HEK293 (cell line): Measurements from ENCODE around the gene MYO15B.
A peak's percentile ranks its signal among the peaks of the same experiment; 100 is the strongest.

Experiments used
- BCL11B ChIP-seq: fragments of 450-650 bp; formaldehyde crosslinking; IDR thresholded peaks from 2 replicates; pipeline ENCODE4 v1.5.1; 2016; ENCODE audit warnings: low read depth, missing biosample characterization, missing genetic modification characterization
- FEZF1 ChIP-seq: fragments of 450-650 bp; formaldehyde crosslinking; IDR thresholded peaks from 2 replicates; pipeline ENCODE4 v1.5.1; 2016; ENCODE audit warnings: missing biosample characterization, missing genetic modification characterization
- GLI4 ChIP-seq: fragments of 450-650 bp; formaldehyde crosslinking; IDR thresholded peaks from 2 replicates; pipeline ENCODE4 v1.5.1; 2016; ENCODE audit warnings: missing biosample characterization, missing genetic modification characterization
- GLIS1 ChIP-seq: fragments of 450-650 bp; formaldehyde crosslinking; IDR thresholded peaks from 2 replicates; pipeline ENCODE4 v1.5.1; 2016; ENCODE audit warnings: missing biosample characterization, missing genetic modification characterization
- HIC1 ChIP-seq: fragments of 450-650 bp; formaldehyde crosslinking; IDR thresholded peaks from 2 replicates; pipeline ENCODE4 v1.5.1; 2016; ENCODE audit warnings: missing biosample characterization, missing genetic modification characterization
- HOXA7 ChIP-seq: sonication (generic); formaldehyde crosslinking; IDR thresholded peaks from 2 replicates; pipeline ENCODE4 v1.8.1; 2022; ENCODE audit warnings: missing genetic modification reagents, borderline replicate concordance
- KLF1 ChIP-seq: fragments of 450-650 bp; formaldehyde crosslinking; IDR thresholded peaks from 2 replicates; pipeline ENCODE4 v1.5.1; 2016; ENCODE audit warnings: missing biosample characterization, missing genetic modification characterization
- MYNN ChIP-seq: fragments of 450-650 bp; formaldehyde crosslinking; IDR thresholded peaks from 2 replicates; pipeline ENCODE4 v1.5.1; 2016; ENCODE audit warnings: missing biosample characterization, missing genetic modification characterization, borderline replicate concordance
- REPIN1 ChIP-seq: fragments of 450-650 bp; formaldehyde crosslinking; IDR thresholded peaks from 2 replicates; pipeline ENCODE4 v1.5.1; 2017; ENCODE audit warnings: missing biosample characterization, missing genetic modification characterization, low read depth
- ZBTB48 ChIP-seq: fragments of 450-650 bp; formaldehyde crosslinking; IDR thresholded peaks from 2 replicates; pipeline ENCODE4 v1.5.1; 2016; ENCODE audit warnings: missing biosample characterization, missing genetic modification characterization
- ZFP69B ChIP-seq: fragments of 450-650 bp; formaldehyde crosslinking; IDR thresholded peaks from 2 replicates; pipeline ENCODE4 v1.5.1; 2016; ENCODE audit warnings: missing biosample characterization, missing genetic modification characterization
- ZNF138 ChIP-seq: fragments of 450-650 bp; formaldehyde crosslinking; IDR thresholded peaks from 2 replicates; pipeline ENCODE4 v1.5.1; 2016; ENCODE audit warnings: missing biosample characterization, missing genetic modification characterization, borderline replicate concordance
- ZNF2 ChIP-seq: fragments of 450-650 bp; formaldehyde crosslinking; IDR thresholded peaks from 2 replicates; pipeline ENCODE4 v1.5.1; 2016; ENCODE audit warnings: missing biosample characterization, missing genetic modification characterization
- ZNF280C ChIP-seq: fragments of 450-650 bp; formaldehyde crosslinking; IDR thresholded peaks from 2 replicates; pipeline ENCODE4 v1.5.1; 2016; ENCODE audit warnings: missing biosample characterization, missing genetic modification characterization
- ZNF37A ChIP-seq: fragments of 450-650 bp; IDR thresholded peaks from 2 replicates; pipeline ENCODE4 v1.5.1; 2018; ENCODE audit warnings: missing biosample characterization, missing genetic modification characterization
- ZNF394 ChIP-seq: fragments of 450-650 bp; formaldehyde crosslinking; IDR thresholded peaks from 2 replicates; pipeline ENCODE4 v1.5.1; 2016; ENCODE audit warnings: missing biosample characterization, missing genetic modification characterization, mild to moderate bottlenecking, moderate library complexity, borderline replicate concordance
- ZNF48 ChIP-seq: fragments of 450-650 bp; formaldehyde crosslinking; IDR thresholded peaks from 2 replicates; pipeline ENCODE4 v1.5.1; 2016; ENCODE audit warnings: missing biosample characterization, missing genetic modification characterization
- ZNF510 ChIP-seq: fragments of 450-650 bp; formaldehyde crosslinking; IDR thresholded peaks from 2 replicates; pipeline ENCODE4 v1.5.1; 2018; ENCODE audit warnings: mild to moderate bottlenecking, missing genetic modification characterization, missing biosample characterization; ENCODE audit not compliant: insufficient replicate concordance
- ZNF548 ChIP-seq: fragments of 450-650 bp; formaldehyde crosslinking; IDR thresholded peaks from 2 replicates; pipeline ENCODE4 v1.5.1; 2016; ENCODE audit warnings: missing biosample characterization, missing genetic modification characterization
- ZNF549 ChIP-seq: fragments of 450-650 bp; IDR thresholded peaks from 2 replicates; pipeline ENCODE4 v1.5.1; 2018; ENCODE audit warnings: missing biosample characterization, missing genetic modification characterization, mild to moderate bottlenecking, inconsistent platforms, moderate library complexity
- ZNF558 ChIP-seq: fragments of 450-650 bp; formaldehyde crosslinking; IDR thresholded peaks from 2 replicates; pipeline ENCODE4 v1.5.1; 2016; ENCODE audit warnings: missing biosample characterization, missing genetic modification characterization
- ZNF580 ChIP-seq: fragments of 450-650 bp; formaldehyde crosslinking; IDR thresholded peaks from 2 replicates; pipeline ENCODE4 v1.5.1; 2016; ENCODE audit warnings: missing biosample characterization, missing genetic modification characterization
- ZNF623 ChIP-seq: fragments of 450-650 bp; formaldehyde crosslinking; IDR thresholded peaks from 2 replicates; pipeline ENCODE4 v1.5.1; 2016; ENCODE audit warnings: missing biosample characterization, missing genetic modification characterization
- ZNF654 ChIP-seq: fragments of 450-650 bp; formaldehyde crosslinking; IDR thresholded peaks from 2 replicates; pipeline ENCODE4 v1.5.1; 2016; ENCODE audit warnings: low read depth, missing biosample characterization, missing genetic modification characterization
- ZNF677 ChIP-seq: fragments of 450-650 bp; IDR thresholded peaks from 2 replicates; pipeline ENCODE4 v1.5.0; 2018; ENCODE audit warnings: missing biosample characterization, mild to moderate bottlenecking, missing genetic modification characterization, moderate library complexity
- ZNF704 ChIP-seq: fragments of 450-650 bp; formaldehyde crosslinking; IDR thresholded peaks from 2 replicates; pipeline ENCODE4 v1.5.1; 2016; ENCODE audit warnings: missing biosample characterization, missing genetic modification characterization
- ZNF707 ChIP-seq: fragments of 450-650 bp; formaldehyde crosslinking; IDR thresholded peaks from 2 replicates; pipeline ENCODE4 v1.5.1; 2016; ENCODE audit warnings: missing biosample characterization, missing genetic modification characterization
- ZNF843 ChIP-seq: fragments of 450-650 bp; formaldehyde crosslinking; IDR thresholded peaks from 2 replicates; pipeline ENCODE4 v1.5.1; 2016; ENCODE audit warnings: missing biosample characterization, missing genetic modification characterization
- ZXDB ChIP-seq: fragments of 450-650 bp; formaldehyde crosslinking; IDR thresholded peaks from 2 replicates; pipeline ENCODE4 v1.5.1; 2016; ENCODE audit warnings: missing biosample characterization, missing genetic modification characterization
- TF ChIP-seq, protein P1 (sequence below): fragments of 450-650 bp; formaldehyde crosslinking; IDR thresholded peaks from 2 replicates; pipeline ENCODE4 v1.5.1; 2016; ENCODE audit warnings: missing biosample characterization, missing genetic modification characterization
- TF ChIP-seq, protein P2 (sequence below): fragments of 450-650 bp; formaldehyde crosslinking; IDR thresholded peaks from 2 replicates; pipeline ENCODE4 v1.5.1; 2016; ENCODE audit warnings: missing biosample characterization, missing genetic modification characterization

Gene MYO15B

DNA sequence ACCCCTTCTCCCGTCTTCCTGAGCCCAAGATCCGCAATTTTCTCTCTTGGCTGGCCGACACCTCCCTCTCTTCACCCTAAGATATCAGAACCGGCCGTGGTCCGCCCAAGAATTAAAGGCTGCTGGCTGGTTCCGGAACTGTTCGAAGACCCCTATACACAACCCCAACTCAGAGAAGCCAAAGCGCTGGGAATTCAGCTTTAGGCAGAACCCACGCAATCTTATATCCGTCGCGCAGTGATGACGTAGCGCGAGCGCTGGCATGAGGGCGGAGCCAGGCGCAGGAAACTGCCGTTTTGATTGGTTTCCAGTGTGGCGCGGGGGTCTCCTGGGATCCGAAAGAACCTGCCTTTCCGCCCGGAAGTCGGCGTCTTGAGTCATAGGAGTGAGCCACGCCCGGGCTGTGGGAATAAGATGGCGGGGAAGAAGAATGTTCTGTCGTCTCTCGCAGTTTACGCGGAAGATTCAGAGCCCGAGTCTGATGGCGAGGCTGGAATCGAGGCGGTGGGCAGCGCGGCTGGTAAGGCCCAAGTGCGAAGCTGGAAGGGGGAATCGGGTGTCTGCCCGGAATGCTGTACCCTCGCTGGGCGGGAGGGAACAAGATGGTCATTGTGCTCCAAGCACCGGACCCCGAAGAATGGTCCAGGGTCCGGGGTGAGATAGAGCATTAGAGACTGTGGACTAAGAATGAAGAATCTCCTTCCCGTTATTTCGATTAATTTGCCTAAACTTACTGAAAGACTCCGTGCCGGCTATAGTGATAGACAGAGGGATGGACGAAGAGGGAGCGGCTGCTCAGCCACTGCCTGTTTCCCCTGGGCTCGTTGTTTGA lies 79.6 kb downstream of the MYO15B start, which contains the start of the genes RECQL5 and SAP30BP (continued):
- TF ChIP-seq ZNF510 (tag by site-specific recombination) (no peak), ZFP69B (tag by site-specific recombination) (no peak), HIC1 (tag by site-specific recombination) (no peak), ZNF2 (tag by site-specific recombination) (no peak), ZNF138 (tag by site-specific recombination) (no peak), ZNF623 (tag by site-specific recombination) (no peak; the same call in 1 of the 2 replicates), ZNF843 (no peak), GLI4 (tag by site-specific recombination) (no peak), BCL11B (tag by site-specific recombination) (no peak), ZNF704 (tag by site-specific recombination) (no peak), ZNF549 (tag by site-specific recombination) (no peak), ZNF280C (no peak), GLIS1 (peak; percentile 52; the same call in 1 of the 2 replicates), FEZF1 (tag by site-specific recombination) (no peak), ZNF558 (tag by site-specific recombination) (no peak), ZNF707 (tag by site-specific recombination) (no peak), ZXDB (tag by site-specific recombination) (peak; percentile 83), ZBTB48 (tag by site-specific recombination) (no peak), ZNF580 (tag by site-specific recombination) (peak; percentile 96), REPIN1 (tag by site-specific recombination) (no peak), KLF1 (tag by site-specific recombination) (peak; percentile 67), HOXA7 (CRISPR knock-in tag) (no peak), MYNN (tag by site-specific recombination) (no peak), ZNF48 (tag by site-specific recombination) (no peak), ZNF654 (tag by site-specific recombination) (no peak), ZNF37A (no peak), ZNF394 (tag by site-specific recombination) (no peak), ZNF548 (no peak), ZNF677 (tag by site-specific recombination) (no peak)
- TF ChIP-seq, protein P1, sequence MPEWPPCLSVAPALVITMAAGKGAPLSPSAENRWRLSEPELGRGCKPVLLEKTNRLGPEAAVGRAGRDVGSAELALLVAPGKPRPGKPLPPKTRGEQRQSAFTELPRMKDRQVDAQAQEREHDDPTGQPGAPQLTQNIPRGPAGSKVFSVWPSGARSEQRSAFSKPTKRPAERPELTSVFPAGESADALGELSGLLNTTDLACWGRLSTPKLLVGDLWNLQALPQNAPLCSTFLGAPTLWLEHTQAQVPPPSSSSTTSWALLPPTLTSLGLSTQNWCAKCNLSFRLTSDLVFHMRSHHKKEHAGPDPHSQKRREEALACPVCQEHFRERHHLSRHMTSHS = no peak
- TF ChIP-seq, protein P2, sequence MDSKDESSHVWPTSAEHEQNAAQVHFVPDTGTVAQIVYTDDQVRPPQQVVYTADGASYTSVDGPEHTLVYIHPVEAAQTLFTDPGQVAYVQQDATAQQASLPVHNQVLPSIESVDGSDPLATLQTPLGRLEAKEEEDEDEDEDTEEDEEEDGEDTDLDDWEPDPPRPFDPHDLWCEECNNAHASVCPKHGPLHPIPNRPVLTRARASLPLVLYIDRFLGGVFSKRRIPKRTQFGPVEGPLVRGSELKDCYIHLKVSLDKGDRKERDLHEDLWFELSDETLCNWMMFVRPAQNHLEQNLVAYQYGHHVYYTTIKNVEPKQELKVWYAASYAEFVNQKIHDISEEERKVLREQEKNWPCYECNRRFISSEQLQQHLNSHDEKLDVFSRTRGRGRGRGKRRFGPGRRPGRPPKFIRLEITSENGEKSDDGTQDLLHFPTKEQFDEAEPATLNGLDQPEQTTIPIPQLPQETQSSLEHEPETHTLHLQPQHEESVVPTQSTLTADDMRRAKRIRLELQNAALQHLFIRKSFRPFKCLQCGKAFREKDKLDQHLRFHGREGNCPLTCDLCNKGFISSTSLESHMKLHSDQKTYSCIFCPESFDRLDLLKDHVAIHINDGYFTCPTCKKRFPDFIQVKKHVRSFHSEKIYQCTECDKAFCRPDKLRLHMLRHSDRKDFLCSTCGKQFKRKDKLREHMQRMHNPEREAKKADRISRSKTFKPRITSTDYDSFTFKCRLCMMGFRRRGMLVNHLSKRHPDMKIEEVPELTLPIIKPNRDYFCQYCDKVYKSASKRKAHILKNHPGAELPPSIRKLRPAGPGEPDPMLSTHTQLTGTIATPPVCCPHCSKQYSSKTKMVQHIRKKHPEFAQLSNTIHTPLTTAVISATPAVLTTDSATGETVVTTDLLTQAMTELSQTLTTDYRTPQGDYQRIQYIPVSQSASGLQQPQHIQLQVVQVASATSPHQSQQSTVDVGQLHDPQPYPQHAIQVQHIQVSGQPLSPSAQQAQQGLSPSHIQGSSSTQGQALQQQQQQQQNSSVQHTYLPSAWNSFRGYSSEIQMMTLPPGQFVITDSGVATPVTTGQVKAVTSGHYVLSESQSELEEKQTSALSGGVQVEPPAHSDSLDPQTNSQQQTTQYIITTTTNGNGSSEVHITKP (tag by site-specific recombination) = peak; percentile 61
